ENCODE results near the gene PIEZO2.
"Not testable (repeated sequence)": the region's sequence is repeated elsewhere in the genome, so short reads cannot be mapped to it uniquely, and the experiment has no call there.

The PIEZO2 gene

DNA sequence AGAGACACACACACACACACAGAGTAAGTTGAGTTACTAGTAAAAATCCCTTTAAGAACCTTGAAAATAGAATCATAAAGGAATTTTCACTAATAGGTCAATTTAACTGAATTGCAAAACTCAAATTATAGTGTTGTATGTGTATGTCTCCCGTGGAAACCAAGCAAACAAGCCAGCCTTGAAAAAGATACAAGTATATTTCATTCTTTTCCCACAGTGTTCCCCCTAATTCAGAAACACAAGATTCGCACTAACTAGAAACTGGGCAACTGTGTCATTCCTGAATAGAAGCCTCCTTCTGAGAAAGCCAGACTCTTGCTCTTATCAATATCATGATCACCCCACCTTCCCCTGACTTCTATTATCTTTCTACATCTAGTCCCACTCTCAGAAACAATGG, 229.5 kb downstream of the PIEZO2 start:
- TF ChIP-seq CTCF (IDR thresholded peaks at IDR 0.05; ENCODE audit: low read depth, low read length, missing control alignments) = no peak
- H3K4me3 ChIP-seq (ENCODE audit: low read depth, low read length) = no peak overlapping the region
- no peak for DNase-seq (ENCODE audit: low read depth)
- in situ Hi-C loops (cut with HindIII; ENCODE audit: low sequenced_read_pairs) = no loop called here

GRCh38 chr18:10916865-10917264, 232.5 kb downstream of the PIEZO2 start:
- in situ Hi-C loops (cut with HindIII; ENCODE audit: low sequenced_read_pairs) = no loop called here

DNA sequence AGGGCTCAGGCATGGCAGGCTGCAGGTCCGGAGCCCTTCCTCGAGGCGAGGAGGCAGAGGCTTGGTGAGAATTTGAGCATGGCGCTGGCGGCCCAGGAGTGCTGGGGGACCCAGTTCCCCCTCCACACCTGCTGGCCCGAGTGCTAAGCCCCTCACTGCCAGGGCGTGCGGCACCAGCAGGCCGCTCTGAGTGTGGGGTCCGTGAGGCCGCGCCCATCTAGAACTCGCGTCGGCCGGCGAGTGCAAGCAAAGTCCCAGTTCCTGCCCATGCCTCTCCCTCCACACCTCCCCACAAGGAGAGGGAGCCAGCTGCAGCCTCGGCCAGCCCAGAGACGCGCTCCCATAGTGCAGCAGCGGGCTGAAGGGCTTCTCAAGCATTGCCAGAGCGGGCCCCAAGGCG, 233.0 kb downstream of the PIEZO2 start:
- no peak for DNase-seq (ENCODE audit: low read depth)
- no peak for TF ChIP-seq CTCF (IDR thresholded peaks at IDR 0.05; ENCODE audit: low read depth, low read length, missing control alignments)
- H3K4me3 ChIP-seq (ENCODE audit: low read depth, low read length) = no peak overlapping the region
- in situ Hi-C loops (cut with HindIII; ENCODE audit: low sequenced_read_pairs) = no loop called here

More at GRCh38 chr18:10916865-10917264, 232.5 kb downstream of the PIEZO2 start:
- no peak for DNase-seq (ENCODE audit: low read depth)
- H3K4me3 ChIP-seq (ENCODE audit: low read depth, low read length) = no peak overlapping the region
- TF ChIP-seq CTCF (IDR thresholded peaks at IDR 0.05; ENCODE audit: low read depth, low read length, missing control alignments) = no peak

DNA sequence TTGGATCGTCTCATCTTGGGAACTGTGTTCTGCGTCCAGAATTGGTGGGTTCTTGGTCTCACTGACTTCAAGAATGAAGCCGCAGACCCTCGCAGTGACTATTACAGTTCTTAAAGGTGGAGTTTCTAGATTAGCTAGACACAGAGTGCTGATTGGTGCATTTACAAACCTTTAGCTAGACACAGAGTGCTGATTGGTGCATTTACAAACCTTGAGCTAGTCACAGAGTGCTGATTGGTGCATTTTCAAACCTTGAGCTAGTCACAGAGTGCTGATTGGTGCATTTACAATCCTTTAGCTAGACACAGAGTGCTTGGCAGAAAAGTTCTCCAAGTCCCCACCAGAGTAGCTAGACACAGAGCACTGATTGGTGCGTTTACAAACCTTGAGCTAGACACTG, 233.6 kb downstream of the PIEZO2 start:
- in situ Hi-C loops (cut with HindIII; ENCODE audit: low sequenced_read_pairs); DNase-seq (ENCODE audit: low read depth); H3K4me3 ChIP-seq (ENCODE audit: low read depth, low read length): not testable (repeated sequence)

DNA sequence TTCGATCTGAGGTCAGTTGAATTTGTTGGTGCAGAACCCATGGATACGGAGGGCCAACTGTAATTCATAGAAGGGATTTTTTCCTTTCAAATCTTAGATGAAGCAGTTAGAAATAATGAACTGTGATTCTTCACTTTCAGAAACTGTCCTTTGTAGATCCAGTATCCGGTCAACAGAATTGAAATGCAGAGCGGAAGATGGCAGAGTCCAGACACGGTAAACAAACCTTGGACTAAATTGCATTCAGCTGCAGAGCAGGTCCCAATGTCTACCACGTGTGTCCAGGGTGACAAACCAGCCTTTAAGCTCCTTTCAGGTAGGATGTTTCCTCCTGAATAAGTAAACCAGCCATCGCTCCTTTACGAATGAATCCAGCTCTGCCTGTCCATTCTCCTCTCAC, 234.8 kb downstream of the PIEZO2 start:
- H3K4me3 ChIP-seq (ENCODE audit: low read depth, low read length); DNase-seq (ENCODE audit: low read depth); in situ Hi-C loops (cut with HindIII; ENCODE audit: low sequenced_read_pairs): not testable (repeated sequence)

DNA sequence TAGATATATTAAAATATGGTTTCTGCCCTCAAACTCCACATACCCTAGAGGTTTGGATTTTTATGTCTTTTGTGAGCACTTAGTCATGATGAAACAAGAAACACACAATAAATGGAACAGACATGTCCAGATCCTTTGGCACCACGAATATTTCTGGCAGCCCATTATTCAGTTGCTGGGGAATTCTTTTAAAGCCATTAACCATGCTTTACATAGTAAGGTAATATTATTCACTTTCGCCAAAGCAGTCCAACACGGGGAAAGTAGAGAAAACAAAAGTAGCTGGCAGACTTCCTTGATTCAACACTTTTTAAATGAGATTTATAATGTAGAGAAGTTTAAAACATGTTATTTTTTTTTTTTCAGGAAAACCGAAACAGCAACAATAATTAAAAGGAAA, 235.4 kb downstream of the PIEZO2 start:
- no peak overlapping the region for H3K4me3 ChIP-seq (ENCODE audit: low read depth, low read length)
- DNase-seq (ENCODE audit: low read depth) = no peak
- TF ChIP-seq CTCF (IDR thresholded peaks at IDR 0.05; ENCODE audit: low read depth, low read length, missing control alignments) = no peak
- in situ Hi-C loops (cut with HindIII; ENCODE audit: low sequenced_read_pairs) = no loop called here

DNA sequence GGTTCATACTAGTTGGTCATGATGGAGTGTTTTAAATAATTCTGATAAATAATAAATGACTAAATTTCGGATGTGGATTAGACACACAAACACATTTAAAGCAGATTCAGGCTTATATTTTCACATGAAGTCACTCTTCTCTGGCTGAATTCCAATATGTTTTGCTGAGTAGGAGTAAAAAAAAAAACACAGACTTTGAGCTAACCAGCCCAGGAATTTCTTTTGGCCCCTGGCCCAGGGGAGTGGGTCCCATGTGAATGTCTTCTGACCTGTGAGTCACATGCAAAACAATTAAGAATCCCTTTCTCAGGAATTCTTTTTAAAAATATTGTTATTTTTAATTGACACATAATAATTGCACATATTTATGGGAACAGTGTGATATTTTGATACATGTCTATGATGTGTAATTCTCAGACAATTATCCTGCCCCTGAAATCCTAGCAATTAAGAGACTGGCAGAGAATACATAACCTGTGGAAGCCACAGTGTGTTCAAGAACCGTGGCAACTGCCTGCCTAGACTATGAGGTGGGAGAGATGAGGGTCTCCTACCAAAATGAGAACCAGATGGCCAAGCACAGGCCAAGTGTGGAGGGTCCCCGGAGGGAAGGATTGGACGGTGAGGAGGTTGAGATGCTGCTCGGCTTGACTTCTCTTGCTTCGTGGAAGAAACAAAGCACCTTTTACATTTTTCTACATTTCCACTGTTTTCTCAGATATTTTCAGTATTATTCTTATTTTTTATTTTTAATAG, 236.4 kb downstream of the PIEZO2 start:
- no peak for TF ChIP-seq CTCF (IDR thresholded peaks at IDR 0.05; ENCODE audit: low read depth, low read length, missing control alignments)
- in situ Hi-C loops (cut with HindIII; ENCODE audit: low sequenced_read_pairs) = no loop called here
- H3K4me3 ChIP-seq (ENCODE audit: low read depth, low read length) = no peak overlapping the region
- peak; percentile 88 for DNase-seq (ENCODE audit: low read depth)

DNA sequence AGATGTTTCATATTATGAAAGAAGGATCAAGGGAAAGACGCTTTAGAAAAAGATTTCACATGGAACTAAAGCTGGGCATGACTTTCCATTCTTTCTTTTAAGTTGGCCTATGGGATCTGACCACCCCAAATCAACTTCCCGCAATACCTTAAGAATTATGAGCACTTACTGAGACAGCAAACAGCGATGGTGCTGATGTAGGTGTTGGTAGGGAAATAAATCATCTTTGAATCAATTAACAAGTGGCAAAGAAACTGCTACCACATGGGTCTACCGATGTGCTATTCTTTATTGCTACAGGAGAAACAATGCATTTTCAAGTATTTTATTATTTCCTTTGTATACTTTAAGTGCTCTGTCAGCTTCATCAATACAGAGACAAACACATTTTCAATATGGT, 239.6 kb downstream of the PIEZO2 start:
- DNase-seq (ENCODE audit: low read depth) = no peak
- in situ Hi-C loops (cut with HindIII; ENCODE audit: low sequenced_read_pairs) = no loop called here
- H3K4me3 ChIP-seq (ENCODE audit: low read depth, low read length) = no peak overlapping the region
- TF ChIP-seq CTCF (IDR thresholded peaks at IDR 0.05; ENCODE audit: low read depth, low read length, missing control alignments) = no peak

Data from astrocyte of the cerebellum (primary cell).